CD8-positive, alpha-beta memory T cell (primary cell): ENCODE measurements around the gene IL21R. TPM values are rescaled to one million over a fixed set of nuclear protein-coding genes. Genes with fewer than 3 reads are reported as not detected.

Source experiments
- CTCF ChIA-PET: fragments of 350-600 bp; sonication (Branson Sonifier 250); formaldehyde crosslinking; loops from one replicate; lab custom pipeline; 2021; ENCODE audit warnings: antibody characterized with exemption; lab: Charles Lee
- POLR2A ChIA-PET: fragments of 350-600 bp; sonication (Branson Sonifier 250); formaldehyde crosslinking; loops from one replicate; lab custom pipeline; 2021; ENCODE audit warnings: antibody characterized with exemption; lab: Charles Lee
- DNase-seq, 5 donors: peaks; one replicate each; pipeline versions ENCODE4 v3.0.0 to v3.0.0-alpha.2; 2020 to 2022; ENCODE audit warnings: mixed read lengths in 1 of 5
- H3K27ac ChIP-seq: one replicate; pipeline ENCODE4 v1.7.0; 2013; ENCODE audit warnings: low read depth, mild to moderate bottlenecking, low read length, moderate library complexity
- H3K27me3 ChIP-seq: 2 replicates; pipeline ENCODE4 v1.7.0; 2013; ENCODE audit warnings: low read length, mild to moderate bottlenecking; ENCODE audit not compliant: insufficient read depth, poor library complexity, severe bottlenecking
- H3K36me3 ChIP-seq: 2 replicates; pipeline ENCODE4 v1.7.0; 2013; ENCODE audit warnings: mild to moderate bottlenecking, low read length, moderate library complexity; ENCODE audit not compliant: insufficient read depth
- H3K4me1 ChIP-seq: 2 replicates; pipeline ENCODE4 v1.7.0; 2013; ENCODE audit warnings: mild to moderate bottlenecking, low read length, moderate library complexity; ENCODE audit not compliant: insufficient read depth
- H3K4me3 ChIP-seq: 2 replicates; pipeline ENCODE4 v1.7.0; 2013; ENCODE audit warnings: mild to moderate bottlenecking, low read length
- H3K9me3 ChIP-seq: 2 replicates; pipeline ENCODE4 v1.7.0; 2013; ENCODE audit warnings: mild to moderate bottlenecking, low read length
- H3K27ac Mint-ChIP-seq, 8 donors: one replicate each; pipeline ENCODE4 v1.8.0; 2020 to 2021; ENCODE audit warnings: mixed read lengths in 8 of 8, mild to moderate bottlenecking in 6 of 8, inconsistent platforms in 3 of 8, moderate library complexity in 3 of 8
- H3K27me3 Mint-ChIP-seq, 2 donors: one replicate each; pipeline ENCODE4 v1.8.0; 2020 to 2021; ENCODE audit warnings: mixed read lengths in 2 of 2, mild to moderate bottlenecking in 1 of 2, moderate library complexity in 1 of 2
- H3K36me3 Mint-ChIP-seq, 3 donors: one replicate each; pipeline ENCODE4 v1.8.0; 2020 to 2021; ENCODE audit warnings: mixed read lengths in 3 of 3, inconsistent platforms in 1 of 3, mild to moderate bottlenecking in 1 of 3
- H3K4me1 Mint-ChIP-seq, 3 donors: one replicate each; pipeline ENCODE4 v1.8.0; 2020 to 2021; ENCODE audit warnings: mixed read lengths in 3 of 3, inconsistent platforms in 1 of 3, mild to moderate bottlenecking in 1 of 3
- H3K4me3 Mint-ChIP-seq, 7 donors: one replicate each; pipeline ENCODE4 v1.8.0; 2020 to 2021; ENCODE audit warnings: mixed read lengths in 7 of 7, mild to moderate bottlenecking in 6 of 7, moderate library complexity in 4 of 7, inconsistent platforms in 2 of 7
- H3K9me3 Mint-ChIP-seq, 5 donors: one replicate each; pipeline ENCODE4 v1.8.0; 2020 to 2022; ENCODE audit warnings: mixed read lengths in 5 of 5, mild to moderate bottlenecking in 3 of 5, moderate library complexity in 2 of 5, inconsistent platforms in 1 of 5
- polyA plus RNA-seq: library from polyadenylated mRNA; unstranded; fragments of 300-500 nt; fragmentation: Illumina TruSeq; gene quantifications from one replicate; pipeline ENCODE4 v1.2.3, GENCODE V29; 2021
- total RNA-seq, 2 experiments: library from RNA; stranded (reverse); gene quantifications; one replicate each; pipeline ENCODE4 v1.2.3, GENCODE V29; 2021

The IL21R gene
- total and polyA plus RNA-seq, 3 experiments from 2014 or later, result 53.7 to 84.5 (median 80.5) TPM

- peaks cover 22 to 76% (median 30%) of the 10 kb centered on the region in 3 donors for H3K36me3 Mint-ChIP-seq
- Histone ChIP-seq H3K4me3 (no peak overlapping the region), H3K27me3 (no peaks in the 10 kb centered on the region), H3K4me1 (peaks cover 22% of the 10 kb centered on the region), H3K27ac (no peak overlapping the region), H3K36me3 (peaks cover 3% of the 10 kb centered on the region), H3K9me3 (peaks cover 13% of the 10 kb centered on the region)
- DNase-seq, result peak in 1 of 5 donors; percentile 17
- peaks cover 47 to 71% (median 66%) of the 10 kb centered on the region in 3 donors for H3K4me1 Mint-ChIP-seq
- H3K27ac Mint-ChIP-seq, result peak overlapping the region; percentile 15 to 92 (median 75)
- peak overlapping the region in 2 of 7 donors; percentile 24 to 76 for H3K4me3 Mint-ChIP-seq
- ChIA-PET CTCF (no interaction called here), POLR2A (no interaction called here)
- peaks cover 11 to 21% (median 15%) of the 10 kb centered on the region in 5 donors for H3K9me3 Mint-ChIP-seq
- peaks cover 0 to 1% of the 10 kb centered on the region in 2 donors for H3K27me3 Mint-ChIP-seq
Observed at GRCh38 chr16:27424772-27425498, 23.0 kb downstream of the IL21R start.

- Mint-ChIP-seq H3K9me3 (peaks cover 11 to 20% (median 15%) of the 10 kb centered on the region in 5 donors), H3K27ac (peak overlapping the region; percentile 77 to 98 (median 92)), H3K4me3 (peak overlapping the region in 4 of 7 donors; percentile 4 to 58 (median 37)), H3K4me1 (peaks cover 41 to 65% (median 61%) of the 10 kb centered on the region in 3 donors), H3K36me3 (peaks cover 20 to 75% (median 22%) of the 10 kb centered on the region in 3 donors), H3K27me3 (peaks cover 0 to 1% of the 10 kb centered on the region in 2 donors)
- Histone ChIP-seq H3K9me3 (peaks cover 12% of the 10 kb centered on the region), H3K4me3 (no peak overlapping the region), H3K4me1 (peaks cover 22% of the 10 kb centered on the region), H3K36me3 (peaks cover 11% of the 10 kb centered on the region), H3K27ac (peak overlapping the region; percentile 1), H3K27me3 (no peaks in the 10 kb centered on the region)
- ChIA-PET POLR2A (interaction anchor here (1.0 kb wide), 1 partner anchor 22 kb away, joined by 3 read pairs; no protein-coding TSS in a partner anchor), CTCF (interaction anchor here (1.3 to 2.9 kb wide), 4 partner anchors 12 to 192 kb away, joined by 3 to 10 read pairs (median 4); no protein-coding TSS in a partner anchor)
- no peak for DNase-seq
Observed at GRCh38 chr16:27425961-27426360, 24.0 kb downstream of the IL21R start.

GRCh38 chr16:27426423-27427408, 24.7 kb downstream of the IL21R start:
- H3K27ac Mint-ChIP-seq, result peak overlapping the region; percentile 77 to 98 (median 92)
- H3K9me3 Mint-ChIP-seq, result peaks cover 9 to 18% (median 14%) of the 10 kb centered on the region in 5 donors
- Histone ChIP-seq H3K36me3 (peaks cover 18% of the 10 kb centered on the region), H3K4me3 (no peak overlapping the region), H3K27me3 (no peaks in the 10 kb centered on the region), H3K27ac (peak overlapping the region; percentile 1), H3K9me3 (peaks cover 5% of the 10 kb centered on the region), H3K4me1 (peaks cover 22% of the 10 kb centered on the region)
- POLR2A ChIA-PET, result interaction anchor here (1.0 kb wide), 1 partner anchor 22 kb away, joined by 3 read pairs; no protein-coding TSS in a partner anchor
- CTCF ChIA-PET, result interaction anchor here (1.3 to 2.9 kb wide), 6 partner anchors 11 to 196 kb away, joined by 3 to 10 read pairs (median 3); no protein-coding TSS in a partner anchor
- peaks cover 15 to 77% (median 19%) of the 10 kb centered on the region in 3 donors for H3K36me3 Mint-ChIP-seq
- H3K4me3 Mint-ChIP-seq, result peak overlapping the region in 5 of 7 donors; percentile 4 to 58 (median 36)
- peaks cover 39 to 65% (median 59%) of the 10 kb centered on the region in 3 donors for H3K4me1 Mint-ChIP-seq
- peak; percentile 50 to 88 (median 67) for DNase-seq
- peaks cover 0 to 1% of the 10 kb centered on the region in 2 donors for H3K27me3 Mint-ChIP-seq

- Histone ChIP-seq H3K36me3 (peaks cover 20% of the 10 kb centered on the region), H3K27ac (no peak overlapping the region), H3K4me1 (peaks cover 26% of the 10 kb centered on the region), H3K9me3 (no peaks in the 10 kb centered on the region), H3K4me3 (no peak overlapping the region), H3K27me3 (no peaks in the 10 kb centered on the region)
- peaks cover 0 to 1% of the 10 kb centered on the region in 2 donors for H3K27me3 Mint-ChIP-seq
- peak overlapping the region in 6 of 8 donors; percentile 57 to 96 (median 84) for H3K27ac Mint-ChIP-seq
- peaks cover 1 to 9% (median 6%) of the 10 kb centered on the region in 5 donors for H3K9me3 Mint-ChIP-seq
- H3K4me3 Mint-ChIP-seq, result peak overlapping the region in 2 of 7 donors; percentile 24 to 44
- POLR2A ChIA-PET, result no interaction called here
- H3K4me1 Mint-ChIP-seq, result peaks cover 38 to 66% (median 53%) of the 10 kb centered on the region in 3 donors
- no peak for DNase-seq
- CTCF ChIA-PET, result interaction anchor here (1.3 to 2.9 kb wide), 5 partner anchors 10 to 197 kb away, joined by 3 to 10 read pairs (median 3); no protein-coding TSS in a partner anchor
- H3K36me3 Mint-ChIP-seq, result peaks cover 7 to 77% (median 13%) of the 10 kb centered on the region in 3 donors
Observed at GRCh38 chr16:27427538-27427937, 25.6 kb downstream of the IL21R start.

GRCh38 chr16:27428026-27428785, 26.2 kb downstream of the IL21R start:
- CTCF ChIA-PET, result interaction anchor here (1.3 to 2.9 kb wide), 4 partner anchors 18 to 198 kb away, joined by 3 to 10 read pairs (median 4); no protein-coding TSS in a partner anchor
- Mint-ChIP-seq H3K4me3 (no peak overlapping the region), H3K4me1 (peaks cover 43 to 70% (median 58%) of the 10 kb centered on the region in 3 donors), H3K36me3 (peaks cover 5 to 78% (median 13%) of the 10 kb centered on the region in 3 donors), H3K27me3 (peaks cover 0 to 1% of the 10 kb centered on the region in 2 donors), H3K9me3 (peaks cover 0 to 5% (median 3%) of the 10 kb centered on the region in 5 donors), H3K27ac (peak overlapping the region in 7 of 8 donors; percentile 2 to 88 (median 56))
- Histone ChIP-seq H3K27ac (no peak overlapping the region), H3K27me3 (no peaks in the 10 kb centered on the region), H3K4me3 (no peak overlapping the region), H3K4me1 (peaks cover 26% of the 10 kb centered on the region), H3K9me3 (no peaks in the 10 kb centered on the region), H3K36me3 (peaks cover 23% of the 10 kb centered on the region)
- peak in 1 of 5 donors; percentile 36 for DNase-seq
- POLR2A ChIA-PET, result no interaction called here

DNA sequence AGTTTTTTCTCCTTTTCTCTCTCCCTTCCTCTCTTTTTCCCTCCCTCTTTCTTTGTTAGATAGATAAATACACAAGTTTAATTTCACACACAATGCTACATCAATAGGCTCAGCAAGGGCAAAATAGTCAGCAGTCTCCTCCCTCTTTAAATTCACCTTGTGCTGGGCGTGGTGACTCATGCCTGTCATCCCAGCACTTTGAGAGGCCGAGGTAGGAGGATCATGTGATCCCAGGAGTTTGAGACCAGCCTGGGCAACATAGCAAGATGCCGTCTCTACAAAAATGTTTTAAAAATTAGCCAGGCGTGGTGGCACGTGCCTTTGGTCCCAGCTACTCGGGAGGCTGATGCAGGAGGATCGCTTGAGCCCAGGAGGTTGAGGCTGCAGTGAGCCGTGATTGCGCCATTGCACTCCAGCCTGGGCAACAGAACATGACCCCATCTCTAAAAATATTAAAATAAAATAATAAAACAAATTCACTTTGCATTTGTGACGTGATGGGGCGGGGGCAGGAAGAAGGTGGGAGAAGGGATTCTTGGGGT, 27.4 kb downstream of the IL21R start:
- Histone ChIP-seq H3K9me3 (no peaks in the 10 kb centered on the region), H3K4me1 (peaks cover 26% of the 10 kb centered on the region), H3K27me3 (no peaks in the 10 kb centered on the region), H3K27ac (no peak overlapping the region), H3K4me3 (no peak overlapping the region), H3K36me3 (peaks cover 35% of the 10 kb centered on the region)
- no peak overlapping the region for H3K4me3 Mint-ChIP-seq
- peaks cover 0 to 1% (median 0%) of the 10 kb centered on the region in 5 donors for H3K9me3 Mint-ChIP-seq
- no peak for DNase-seq
- POLR2A ChIA-PET, result no interaction called here
- peak overlapping the region in 4 of 8 donors; percentile 26 to 78 (median 70) for H3K27ac Mint-ChIP-seq
- H3K4me1 Mint-ChIP-seq, result peaks cover 39 to 69% (median 52%) of the 10 kb centered on the region in 3 donors
- CTCF ChIA-PET, result no interaction called here
- H3K36me3 Mint-ChIP-seq, result peaks cover 0 to 79% (median 9%) of the 10 kb centered on the region in 3 donors
- peaks cover 0 to 1% of the 10 kb centered on the region in 2 donors for H3K27me3 Mint-ChIP-seq
